ENCODE data around the gene GULP1.

DNA sequence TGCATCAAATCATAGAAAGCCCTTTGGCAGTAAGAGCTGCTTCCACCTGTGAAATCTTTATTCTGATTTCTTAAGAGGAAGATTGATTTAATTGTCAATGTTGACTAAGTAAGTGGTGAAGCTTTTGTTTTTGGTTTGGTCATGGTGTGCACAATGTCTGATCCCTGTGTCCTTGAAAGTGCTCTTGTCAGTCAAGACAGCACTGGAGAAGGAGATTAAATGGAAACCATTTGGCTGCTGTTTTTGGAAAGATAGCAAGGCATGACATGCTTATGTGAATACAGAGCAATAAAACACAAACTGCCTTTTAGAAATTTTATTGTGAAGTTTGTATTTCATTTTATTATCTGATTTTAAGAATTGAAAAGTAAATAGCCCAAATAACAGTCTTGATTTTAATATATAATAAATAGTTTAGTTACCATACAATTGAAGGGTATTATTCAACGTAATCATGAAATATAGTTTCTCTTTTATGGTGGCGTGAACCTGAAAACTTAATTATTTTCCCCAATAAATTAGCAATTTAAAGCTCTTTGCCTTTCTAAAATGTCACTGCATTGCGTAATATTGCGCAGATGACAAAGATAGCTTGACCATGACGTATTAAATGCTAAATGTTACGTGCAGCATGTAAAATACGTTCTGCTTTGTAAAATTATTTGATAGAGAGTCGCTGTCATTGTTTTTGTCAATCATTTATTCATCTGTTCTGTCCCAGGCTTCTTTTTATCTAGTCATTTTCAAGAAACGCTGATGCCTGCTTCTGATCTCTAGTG lies 69.0 kb downstream of the GULP1 start:
- TF ChIP-seq CTCF (IDR thresholded peaks at IDR 0.05; ENCODE audit: low read depth, low read length, poor library complexity, severe bottlenecking) (no peak), EZH2phosphoT487 (IDR thresholded peaks at IDR 0.05; ENCODE audit: borderline replicate concordance, low read length) (no peak)
